NCI-H1417 (cell line): ENCODE measurements around the gene NDUFAF7.
A peak's percentile ranks its signal among the peaks of the same experiment; 100 is the strongest.
"Not testable (repeated sequence)": the region's sequence is repeated elsewhere in the genome, so short reads cannot be mapped to it uniquely, and the experiment has no call there.

Source experiments
- DNase-seq, 3 experiments: peaks; one replicate each; lab custom pipeline; 2025; lab: John Stamatoyannopoulos, UW

NDUFAF7 gene

DNA sequence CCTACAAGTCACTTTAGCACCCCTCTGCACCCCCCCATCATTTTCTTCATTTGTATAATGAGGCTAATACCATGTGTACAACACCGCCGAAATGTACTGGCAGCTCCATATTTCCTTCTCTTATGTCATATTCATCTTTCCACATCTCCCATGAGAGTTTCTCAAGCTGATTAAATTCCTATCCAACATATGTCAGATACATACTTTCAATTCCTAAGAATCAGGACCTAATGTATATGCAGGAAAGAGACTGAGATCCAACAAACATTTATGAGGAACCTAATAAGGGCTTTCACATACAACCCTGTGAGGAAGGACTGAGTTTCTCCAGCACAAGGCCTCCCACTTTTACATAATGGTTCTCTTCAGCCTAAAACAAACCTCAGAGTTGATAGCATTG lies 51.3 kb downstream of the NDUFAF7 start:
- no peak for DNase-seq

DNA sequence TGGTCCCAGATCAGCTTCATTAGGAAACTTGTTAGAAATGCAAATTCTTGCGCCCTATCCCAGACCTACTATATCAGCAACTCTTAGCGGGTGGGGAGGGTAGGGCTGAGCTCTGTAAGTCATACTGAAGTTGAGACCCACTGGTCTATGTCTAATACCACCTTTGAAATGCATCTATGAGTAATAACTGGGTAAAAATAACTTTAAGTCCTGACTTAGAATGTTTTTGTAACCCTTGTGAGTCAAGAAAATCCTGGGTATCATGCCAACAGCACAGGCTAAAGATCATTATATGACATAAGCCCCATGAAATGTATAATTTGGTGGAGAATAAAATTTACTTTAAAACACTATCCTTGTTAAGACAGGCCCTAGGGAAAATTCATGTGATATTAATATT lies 51.7 kb downstream of the NDUFAF7 start:
- DNase-seq: no peak

DNA sequence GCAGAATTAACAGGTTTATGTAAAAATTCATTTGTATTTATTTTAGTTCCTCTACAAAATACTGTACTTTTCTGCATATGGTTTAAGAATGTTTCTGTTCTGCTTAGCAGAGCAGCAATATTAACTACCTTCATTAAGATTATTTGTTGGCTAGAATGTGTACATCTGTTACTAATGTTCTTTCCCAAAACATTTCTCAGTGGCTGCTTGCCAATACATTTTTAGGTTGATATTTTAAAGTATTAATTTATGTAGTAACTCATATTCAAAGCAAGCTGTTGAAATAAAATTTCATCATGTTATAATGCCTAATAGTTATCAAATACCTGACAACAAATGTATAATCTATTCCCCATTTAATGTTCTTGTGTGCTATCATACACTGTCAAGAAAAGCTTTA lies 52.9 kb downstream of the NDUFAF7 start:
- DNase-seq: no peak

DNA sequence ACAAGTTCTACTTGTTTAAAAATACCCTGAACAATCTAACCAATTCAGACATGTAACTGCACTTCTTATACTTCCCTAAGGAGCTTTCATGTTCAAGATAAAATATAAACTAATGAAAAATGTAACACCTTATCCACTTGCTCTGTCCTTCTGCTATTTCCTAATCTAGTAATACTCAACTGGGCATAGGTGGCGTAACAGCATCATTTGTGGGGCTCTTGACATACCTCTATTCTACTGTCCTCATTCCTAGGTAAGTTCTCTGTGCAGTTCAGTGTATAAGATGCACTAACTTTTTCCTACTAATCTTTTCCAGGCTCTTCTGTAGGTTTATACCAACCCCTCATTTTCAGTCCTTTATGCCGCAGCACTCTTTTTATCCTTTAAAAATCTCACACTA lies 56.5 kb downstream of the NDUFAF7 start:
- peak in 2 of 3 experiments; percentile 10 to 64 for DNase-seq

DNA sequence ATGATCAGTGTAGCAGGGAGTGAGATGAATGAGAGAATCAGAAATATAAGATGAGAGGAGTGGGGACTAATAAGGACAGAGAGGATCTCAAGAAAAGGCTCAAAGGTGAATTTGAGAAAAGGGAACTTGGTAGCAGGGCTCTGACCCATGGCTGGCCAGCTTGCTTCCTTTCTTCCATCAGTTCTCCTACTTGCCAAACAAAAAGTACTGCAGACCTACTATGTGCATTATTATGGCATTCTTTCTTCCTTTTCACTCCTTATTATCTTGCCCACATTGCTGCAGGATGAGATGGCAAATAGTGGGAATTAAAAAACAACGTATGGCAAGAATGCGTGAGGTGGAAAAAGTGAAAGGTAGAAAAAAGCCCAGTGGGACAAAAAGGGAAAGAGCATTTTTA lies 60.2 kb downstream of the NDUFAF7 start:
- DNase-seq: no peak

DNA sequence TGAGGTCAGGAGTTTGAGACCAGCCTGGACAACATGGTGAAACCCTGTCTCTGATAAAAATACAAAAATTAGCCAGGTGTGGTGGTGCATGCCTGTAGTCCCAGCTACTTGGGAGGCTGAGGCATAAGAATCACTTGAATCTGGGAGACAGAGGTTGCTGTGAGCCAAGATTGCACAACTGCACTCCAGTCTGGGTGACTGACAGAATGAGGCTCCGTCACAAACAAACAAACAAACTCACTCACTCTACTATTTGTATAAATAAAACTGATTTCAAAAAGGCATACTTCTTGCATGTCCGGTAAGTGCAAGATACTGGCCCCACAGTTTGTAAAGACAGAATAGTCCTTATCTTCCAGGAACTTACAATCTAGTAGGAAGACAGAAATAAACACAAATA lies 63.4 kb downstream of the NDUFAF7 start:
- not testable (repeated sequence) for DNase-seq

DNA sequence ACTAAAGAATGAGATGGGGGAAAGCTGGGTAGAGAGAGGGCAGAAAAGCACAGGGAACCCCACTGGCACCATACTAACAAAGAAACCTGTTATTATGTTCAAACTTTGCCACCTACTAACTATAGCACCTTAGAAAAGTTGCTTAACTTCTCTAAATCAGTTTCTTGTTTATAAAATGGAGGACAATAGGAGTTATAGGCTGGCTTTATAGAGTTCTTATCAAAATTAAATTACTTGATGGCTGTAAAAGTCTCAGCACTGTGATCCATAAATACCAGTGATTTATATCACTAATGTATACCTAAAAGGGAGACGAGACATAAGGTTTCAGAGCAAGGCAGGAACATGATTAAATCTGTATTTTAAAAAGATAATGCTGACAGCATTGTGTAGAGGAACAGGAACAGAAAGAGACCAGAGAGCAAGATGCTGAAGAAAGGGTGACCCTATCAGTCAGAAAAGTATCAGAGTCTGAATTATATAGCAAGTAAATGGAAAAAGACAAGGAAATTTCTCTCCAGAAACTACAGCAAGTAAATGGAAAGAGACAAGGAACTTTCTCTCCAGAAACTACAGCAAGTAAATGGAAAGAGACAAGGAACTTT lies 64.1 kb downstream of the NDUFAF7 start:
- no peak for DNase-seq

DNA sequence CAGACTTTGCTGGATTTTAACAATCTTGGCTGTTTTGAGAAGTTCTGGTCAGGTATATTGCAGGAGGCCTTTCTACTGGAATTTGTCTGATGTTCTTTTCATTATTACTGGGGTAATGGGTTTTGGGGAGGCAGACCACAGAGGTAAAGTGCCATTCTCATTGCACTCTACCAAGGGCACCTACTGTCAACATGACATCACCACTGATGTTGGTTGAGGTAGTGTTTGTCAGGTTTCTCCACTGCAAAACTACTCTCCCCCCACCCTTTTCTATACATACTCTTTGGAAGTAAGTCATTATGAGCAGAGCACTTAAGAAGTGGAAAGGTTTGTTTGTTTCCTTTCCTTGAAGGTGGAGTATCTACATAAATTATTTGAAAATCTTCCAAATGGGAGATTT lies 66.2 kb downstream of the NDUFAF7 start:
- no peak for DNase-seq
